ENCODE results near the gene IL18R1. TPM values are rescaled to one million over a fixed set of nuclear protein-coding genes. Genes with fewer than 3 reads are reported as not detected.

IL18R1 gene
- total RNA-seq, 1 donor from 2014 or later, result 18.2 TPM

GRCh38 chr2:102432386-102432785, 76.8 kb downstream of the IL18R1 start:
- DNase-seq (ENCODE audit: low spot score), result no peak

DNA sequence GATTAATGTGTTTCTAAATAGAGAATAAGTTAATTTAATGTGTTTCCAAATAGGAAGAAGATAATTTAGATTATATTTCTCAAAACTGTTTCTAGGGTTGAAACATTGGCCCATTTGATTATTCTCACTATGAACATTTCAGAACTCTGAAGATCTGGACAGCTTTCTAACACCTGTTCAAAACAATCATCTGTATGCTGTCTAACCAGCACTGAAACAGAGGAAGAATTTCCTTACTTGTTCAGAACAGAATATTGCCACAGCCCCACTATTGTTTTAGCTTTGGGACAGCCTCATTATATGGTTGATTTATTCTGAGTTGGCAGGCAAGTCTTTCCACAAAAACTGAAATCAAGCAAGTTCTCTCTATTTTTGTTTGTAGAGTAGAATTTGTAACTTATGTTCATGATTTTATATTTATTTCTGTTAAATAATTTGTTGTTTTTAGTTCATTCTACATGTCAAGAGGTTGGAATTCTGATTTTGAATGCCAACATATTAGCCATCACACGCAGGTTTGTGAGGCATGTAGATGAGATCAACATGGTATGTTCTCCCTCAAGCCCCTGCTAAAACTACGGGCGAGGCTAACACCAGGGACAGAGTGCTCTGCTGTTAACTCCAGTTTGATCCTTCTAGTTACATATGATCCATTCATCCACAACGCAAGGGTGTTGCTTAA, 78.5 kb downstream of the IL18R1 start:
- DNase-seq (ENCODE audit: low spot score), result no peak

- DNase-seq (ENCODE audit: low spot score), result no peak
Measured at GRCh38 chr2:102434655-102435381, 79.2 kb downstream of the IL18R1 start.

- no peak for DNase-seq (ENCODE audit: low spot score)
Measured at GRCh38 chr2:102435741-102436140, 80.1 kb downstream of the IL18R1 start.

GRCh38 chr2:102436323-102436722, 80.7 kb downstream of the IL18R1 start:
- no peak for DNase-seq (ENCODE audit: low spot score)

- DNase-seq (ENCODE audit: low spot score), result no peak
Measured at GRCh38 chr2:102437122-102437521, 81.5 kb downstream of the IL18R1 start.

DNA sequence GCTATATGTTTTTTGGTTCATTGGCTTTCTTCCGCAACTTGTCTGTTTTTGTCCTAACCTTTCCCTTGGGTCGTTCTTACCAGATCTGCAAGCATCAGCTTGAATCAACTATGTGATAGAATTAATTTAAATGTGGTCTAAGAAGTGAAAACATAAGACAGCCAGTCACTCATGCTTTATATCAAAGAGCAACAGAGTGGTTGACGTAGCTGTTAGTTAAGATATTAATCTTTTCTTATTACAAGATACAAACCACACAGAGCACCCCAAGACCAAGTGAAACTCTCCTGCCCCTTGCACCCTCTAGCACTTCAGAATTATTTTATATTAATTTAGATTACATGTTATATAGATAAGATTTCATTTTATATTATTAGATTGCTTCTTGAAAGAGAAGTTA, 82.5 kb downstream of the IL18R1 start:
- DNase-seq (ENCODE audit: low spot score), result no peak

GRCh38 chr2:102438578-102438977, 83.0 kb downstream of the IL18R1 start:
- DNase-seq (ENCODE audit: low spot score), result no peak

GRCh38 chr2:102439065-102439695, 83.6 kb downstream of the IL18R1 start:
- DNase-seq (ENCODE audit: low spot score), result no peak

GRCh38 chr2:102442967-102443828, 87.6 kb downstream of the IL18R1 start:
- DNase-seq (ENCODE audit: low spot score), result no peak

DNA sequence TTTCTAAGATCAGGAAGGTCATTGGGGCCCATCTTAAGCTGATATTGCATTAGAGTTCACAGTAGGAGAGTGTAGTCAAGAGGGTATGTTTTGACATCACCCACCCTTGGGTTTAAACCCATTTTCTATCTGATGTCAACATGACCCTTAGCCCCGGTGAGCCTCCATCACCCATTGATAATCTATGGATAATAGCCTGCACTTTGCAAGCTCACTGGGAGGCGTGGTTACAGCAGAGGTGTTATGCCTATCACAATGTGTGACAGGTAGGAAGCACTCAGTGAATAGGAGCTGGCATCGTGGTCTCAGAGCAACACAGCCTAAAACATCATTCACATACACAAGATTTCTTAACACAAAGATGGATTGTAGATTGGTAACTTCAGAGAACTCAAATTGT, 88.6 kb downstream of the IL18R1 start:
- no peak for DNase-seq (ENCODE audit: low spot score)

- DNase-seq (ENCODE audit: low spot score), result no peak
Measured at GRCh38 chr2:102446936-102447335, 91.3 kb downstream of the IL18R1 start.

Small RNAs within 50 kb of the gene (microRNA-seq; reads per million reads assigned to microRNA genes)
- not detected for gene MIR4772 (ENCODE audit: borderline number of aligned reads)

Other genes starting within 250 kb of the IL18R1 start
- 407 TPM for gene IL1R1, start 213.1 kb upstream of the IL18R1 start, total RNA-seq
- 0.93 TPM for gene IL1RL2, start 168.8 kb upstream of the IL18R1 start, total RNA-seq
- gene IL1RL1, start 44.2 kb upstream of the IL18R1 start, total RNA-seq, result 32.4 TPM
- 13.8 TPM for gene IL18RAP, start 67.4 kb downstream of the IL18R1 start, total RNA-seq
- not detected for gene SLC9A4, start 117.4 kb downstream of the IL18R1 start, total RNA-seq